HG03066 (cell line): ENCODE results near the gene TNS3.
"Not testable (repeated sequence)": the region's sequence is repeated elsewhere in the genome, so short reads cannot be mapped to it uniquely, and the experiment has no call there.

Source experiments
- ATAC-seq: cut with Tn5 transposase; IDR thresholded peaks from one replicate; pipeline ENCODE4 v1.9.1; 2021; ENCODE audit warnings: low read depth; ENCODE audit not compliant: unreplicated experiment

TNS3 gene

DNA sequence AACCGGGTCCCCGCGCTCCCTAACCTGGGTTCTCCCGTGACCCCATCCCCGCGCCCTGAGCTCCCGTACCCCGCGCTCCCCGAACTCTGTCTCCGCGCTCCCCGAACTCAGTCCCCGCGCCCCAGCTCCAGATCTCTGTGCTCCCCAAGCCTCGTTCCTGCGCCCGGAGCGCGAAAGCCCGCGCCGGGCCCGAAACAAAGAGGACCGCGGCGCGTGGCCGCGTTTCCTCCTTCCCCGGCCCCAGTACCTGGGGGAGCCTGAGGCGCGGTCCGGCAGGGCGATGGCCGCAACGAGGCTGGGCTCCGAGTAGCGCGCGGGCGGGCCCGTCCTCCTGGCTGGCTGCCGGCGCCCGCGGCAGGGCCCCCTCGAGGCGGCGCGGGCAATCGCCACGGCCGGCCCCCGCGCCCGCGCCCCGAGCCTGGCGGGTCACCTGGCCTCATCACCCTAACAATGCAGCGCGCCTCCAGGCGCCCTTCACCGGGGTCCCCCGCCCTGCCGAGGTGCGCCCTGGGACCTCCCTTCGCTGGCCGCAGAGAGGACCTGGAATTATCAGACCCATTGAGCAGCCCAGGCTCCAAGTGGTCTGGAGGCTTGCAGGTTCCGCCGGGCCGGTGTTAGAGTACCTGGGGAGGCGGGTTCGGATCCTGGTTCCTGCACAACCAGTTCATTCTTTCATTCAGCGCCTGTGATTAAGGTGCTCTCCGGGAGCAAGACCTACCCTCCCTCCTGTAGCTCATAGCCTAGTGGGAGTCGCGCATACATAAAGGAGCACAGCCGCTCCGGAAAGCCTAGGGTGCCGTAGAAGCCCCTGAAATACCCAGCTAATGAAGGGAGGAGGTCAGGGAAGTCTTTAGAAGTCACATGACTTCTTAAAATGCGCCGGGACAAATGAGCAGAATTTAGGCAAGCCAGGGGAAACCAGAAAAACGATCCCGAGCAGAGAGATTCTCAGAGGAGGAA is at the start of gene TNS3:
TSS of gene TNS3 (minus strand) at position 308 of the 960 bp plus-strand sequence. CDS start 142,475 bp downstream, outside the sequence.
- no peak for ATAC-seq

GRCh38 chr7:47631711-47632110 is 49.8 kb upstream of the TNS3 start:
- no peak for ATAC-seq

DNA sequence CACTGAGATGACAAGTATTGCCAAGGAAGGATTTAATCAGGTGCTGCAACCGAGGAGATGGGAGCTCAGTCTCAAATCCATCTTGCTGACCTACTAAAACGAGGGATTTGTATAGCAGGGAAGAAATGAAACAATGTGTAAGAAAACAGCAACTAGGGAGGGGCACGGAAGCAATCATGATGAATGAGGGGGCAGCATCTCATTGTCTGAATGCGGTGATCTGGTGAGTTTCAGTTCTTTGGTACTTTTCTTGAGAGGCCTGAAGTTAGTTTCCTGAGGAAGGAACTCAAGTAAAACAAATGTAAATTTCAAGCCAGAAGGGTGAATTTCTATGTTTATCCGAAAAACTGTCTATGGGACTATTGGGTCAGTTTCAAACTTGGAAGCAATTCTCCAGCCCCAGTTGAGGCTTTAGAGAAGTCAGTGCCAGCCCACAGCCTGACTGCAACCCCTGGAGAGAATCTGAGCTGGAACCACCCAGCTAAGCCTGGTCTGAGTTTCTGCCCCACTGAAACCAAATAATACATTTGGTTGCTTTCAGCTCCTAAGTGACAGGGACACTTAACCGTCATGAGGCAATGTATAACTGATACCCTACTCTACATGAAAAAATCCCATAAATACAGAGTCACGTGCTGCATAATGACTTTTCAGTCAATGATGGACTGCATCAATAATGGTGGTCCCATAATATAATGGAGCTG is 45.8 kb upstream of the TNS3 start:
- peak; percentile 70 for ATAC-seq

DNA sequence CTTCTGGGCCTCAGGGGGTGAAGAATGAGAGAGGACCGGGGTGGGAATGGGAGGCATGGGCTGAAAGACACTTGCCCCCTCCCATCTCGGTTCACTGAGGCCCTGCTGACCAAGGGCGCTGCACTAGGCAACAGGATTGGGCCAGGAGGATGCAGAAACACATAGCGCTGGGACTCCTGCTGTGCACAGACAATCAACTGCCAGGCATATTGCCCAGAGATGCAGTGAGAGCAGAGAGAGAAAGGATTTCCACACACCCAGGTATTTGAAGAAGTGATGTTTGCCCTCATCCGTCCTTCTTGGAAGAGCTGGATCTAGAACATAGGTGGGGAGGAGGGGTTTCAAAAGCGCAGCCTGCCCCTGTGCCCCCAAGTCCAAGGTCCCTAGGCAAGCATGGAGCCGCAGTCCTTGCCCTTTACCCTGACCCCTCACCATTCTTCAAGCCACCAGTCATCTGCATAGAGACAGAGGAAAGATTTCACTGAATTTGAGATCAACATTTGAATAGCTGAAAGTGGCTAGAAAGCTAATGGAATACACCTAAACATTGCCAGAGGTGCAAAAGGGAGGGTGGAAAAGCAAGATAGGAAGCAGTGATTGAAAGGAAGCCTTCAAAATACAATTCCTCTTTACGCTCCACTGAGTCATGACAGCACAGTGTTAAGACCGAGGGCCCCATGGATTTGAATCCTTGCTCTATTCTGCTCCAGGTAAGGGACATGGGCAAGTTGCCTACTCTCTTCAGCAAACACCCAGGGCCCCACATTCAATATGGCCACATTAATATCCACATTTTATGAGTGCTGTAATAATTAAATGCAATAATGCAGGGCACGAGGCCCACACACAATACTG is 44.2 kb upstream of the TNS3 start:
- ATAC-seq, result no peak

GRCh38 chr7:47624689-47625088 is 42.8 kb upstream of the TNS3 start:
- no peak for ATAC-seq

DNA sequence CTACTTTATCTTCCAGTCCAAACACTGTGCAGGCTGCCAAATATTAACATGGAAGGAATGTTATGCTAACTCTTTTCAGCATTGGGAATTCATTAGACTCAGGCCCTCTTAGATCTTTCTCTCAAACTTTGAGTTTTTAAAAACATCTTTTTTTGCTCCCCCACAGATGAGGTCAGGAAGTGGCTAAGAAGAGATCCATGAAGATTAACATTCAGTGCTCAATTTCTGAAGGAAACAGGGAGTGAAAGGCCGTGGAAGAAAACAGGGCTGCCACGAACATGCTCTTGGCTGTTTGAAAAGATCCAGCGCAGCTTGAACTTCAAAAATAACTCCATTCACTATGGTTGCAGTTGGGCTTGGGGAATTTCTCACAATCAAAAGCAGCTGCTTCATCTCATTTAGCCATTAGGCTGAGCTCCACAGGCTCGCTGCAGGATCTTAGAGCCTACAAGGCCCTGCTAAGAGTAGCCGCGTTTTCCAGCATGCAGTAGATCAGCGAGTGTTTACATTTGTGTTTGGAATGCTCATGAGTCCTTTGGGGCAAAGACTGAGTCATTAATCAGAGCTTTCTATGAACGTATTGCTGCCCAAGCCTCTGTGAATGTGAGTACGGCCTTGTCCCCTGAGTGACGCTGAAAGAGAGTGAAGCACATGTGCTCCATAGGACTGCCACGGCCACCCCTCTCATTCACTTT is 41.2 kb upstream of the TNS3 start:
- ATAC-seq, result no peak

- ATAC-seq, result no peak
Measured at GRCh38 chr7:47622586-47622945, 40.7 kb upstream of the TNS3 start.

DNA sequence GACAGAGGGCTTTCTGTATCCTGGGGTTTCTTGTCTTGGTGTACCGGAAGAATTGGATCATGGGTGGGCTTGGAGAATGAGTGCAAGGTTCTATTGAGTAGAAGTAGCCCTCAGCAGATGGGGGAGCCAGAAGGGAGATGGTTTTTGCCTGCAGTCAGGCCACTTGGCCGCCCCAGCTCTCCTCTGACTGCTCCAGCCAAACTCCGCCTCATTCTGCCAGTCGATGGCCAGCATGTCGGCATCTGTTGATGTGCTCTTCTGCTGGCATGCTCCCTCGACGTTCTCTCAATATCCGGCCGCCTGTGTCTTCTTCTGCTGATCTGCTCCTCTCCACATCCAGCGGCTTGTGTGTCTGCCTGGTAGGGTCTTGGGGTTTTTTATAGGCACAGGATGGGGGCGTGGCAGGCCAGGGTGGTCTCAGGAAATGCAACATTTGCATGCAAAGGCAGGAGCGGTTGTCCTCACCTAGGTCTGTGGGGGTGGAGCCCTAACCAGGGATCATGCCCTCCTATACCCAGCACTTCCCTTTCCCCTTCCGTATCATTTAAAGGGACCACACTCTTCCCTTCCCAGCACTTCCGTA is 40.2 kb upstream of the TNS3 start:
- ATAC-seq, result no peak

DNA sequence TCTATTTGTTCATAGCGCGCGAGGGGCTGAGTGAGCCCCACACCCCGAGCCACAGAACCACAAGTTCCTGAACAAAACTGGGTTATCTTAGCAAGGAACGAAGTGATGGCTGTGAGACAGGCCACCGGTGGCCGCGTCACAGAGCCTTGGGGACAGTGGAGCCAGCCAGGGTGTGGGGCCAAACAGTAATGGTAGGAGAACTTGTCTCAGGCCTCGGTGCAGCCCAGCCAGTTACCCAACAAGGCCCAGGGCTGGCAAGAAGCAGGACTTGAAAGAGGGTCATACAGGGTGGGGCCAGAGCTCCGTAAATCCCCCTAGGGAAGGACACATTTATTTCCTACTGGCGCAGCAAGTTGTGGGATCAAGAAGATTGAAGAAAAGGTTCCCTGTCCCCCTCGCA is 39.4 kb upstream of the TNS3 start:
- no peak for ATAC-seq

DNA sequence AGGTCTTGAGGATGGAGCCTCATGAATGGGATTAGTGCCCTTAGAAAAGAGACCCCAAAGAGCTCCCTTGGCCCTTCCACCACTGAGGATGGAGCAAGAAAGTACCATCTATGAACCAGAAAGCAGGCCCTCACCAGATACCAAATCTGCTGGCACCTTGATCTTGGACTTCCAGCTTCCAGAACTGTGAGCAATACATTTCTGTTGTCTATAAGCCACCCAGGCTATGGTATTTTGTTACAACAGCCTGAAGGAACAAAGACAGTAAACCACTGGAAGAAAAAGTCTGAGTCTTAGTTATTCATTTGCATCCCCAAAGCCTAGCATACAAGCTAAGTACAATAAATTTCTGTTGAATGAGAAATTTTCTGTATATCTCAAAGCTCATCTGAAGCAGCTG is 37.9 kb upstream of the TNS3 start:
- no peak for ATAC-seq

GRCh38 chr7:47617131-47617530 is 35.2 kb upstream of the TNS3 start:
- ATAC-seq, result no peak

GRCh38 chr7:47614450-47614849 is 32.5 kb upstream of the TNS3 start:
- ATAC-seq, result no peak

- no peak for ATAC-seq
Measured at GRCh38 chr7:47611045-47611511, 29.2 kb upstream of the TNS3 start.

DNA sequence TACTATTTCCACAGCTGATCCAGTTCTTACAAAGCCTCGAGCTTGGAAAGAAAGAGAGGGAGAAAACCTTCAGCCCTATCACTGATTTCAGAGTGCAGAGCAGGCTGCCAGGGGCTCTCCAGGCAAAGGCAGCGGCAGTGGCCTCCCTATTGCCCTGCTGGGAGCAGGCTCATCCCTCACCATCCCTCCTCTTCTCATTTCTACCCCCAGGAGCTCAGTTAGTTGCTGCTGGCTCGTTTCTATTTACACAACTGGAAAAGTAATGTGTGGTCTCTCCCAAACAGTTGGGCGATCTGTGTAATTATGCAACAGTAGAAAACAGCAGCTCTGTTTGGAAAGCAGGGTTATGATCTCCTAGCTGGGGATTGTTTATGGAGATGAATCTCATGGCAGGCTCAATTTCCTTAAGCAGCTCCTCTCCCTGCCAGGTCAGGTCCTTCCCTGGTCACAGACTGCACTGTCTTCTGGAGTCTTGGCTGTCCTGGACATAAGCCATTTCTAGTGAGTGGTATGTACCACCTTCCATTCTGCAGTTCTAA is 28.7 kb upstream of the TNS3 start:
- no peak for ATAC-seq

DNA sequence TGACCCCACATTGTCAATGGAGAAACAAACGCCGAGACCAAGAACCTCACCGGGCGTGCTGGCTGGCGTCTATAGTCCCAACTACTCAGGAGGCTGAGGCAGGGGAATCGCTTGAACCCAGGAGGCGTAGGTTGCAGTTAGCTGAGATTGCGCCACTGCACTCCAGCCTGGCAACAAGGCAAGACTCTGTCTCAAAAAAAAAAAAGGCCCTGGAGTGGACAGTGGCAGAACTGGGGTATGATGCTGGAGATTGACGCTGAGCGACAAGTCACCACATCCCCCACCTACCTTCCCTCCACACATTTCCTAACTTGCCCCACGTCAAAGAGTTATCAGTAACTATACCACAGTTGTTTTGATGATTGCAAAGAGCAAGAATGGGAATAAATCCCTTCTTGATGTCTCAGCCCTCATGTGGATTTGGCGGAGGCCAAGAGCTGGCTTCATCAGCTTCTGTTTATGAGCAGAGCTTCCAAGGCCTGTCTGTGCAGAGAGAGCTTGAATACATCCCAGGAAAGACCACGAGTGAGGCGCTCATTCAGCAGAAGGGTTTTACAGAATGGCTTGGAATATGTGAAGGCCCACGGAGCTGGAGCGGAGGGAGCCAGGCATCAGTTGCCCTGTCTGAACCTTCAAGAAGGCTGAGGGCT is 28.0 kb upstream of the TNS3 start:
- no peak for ATAC-seq

DNA sequence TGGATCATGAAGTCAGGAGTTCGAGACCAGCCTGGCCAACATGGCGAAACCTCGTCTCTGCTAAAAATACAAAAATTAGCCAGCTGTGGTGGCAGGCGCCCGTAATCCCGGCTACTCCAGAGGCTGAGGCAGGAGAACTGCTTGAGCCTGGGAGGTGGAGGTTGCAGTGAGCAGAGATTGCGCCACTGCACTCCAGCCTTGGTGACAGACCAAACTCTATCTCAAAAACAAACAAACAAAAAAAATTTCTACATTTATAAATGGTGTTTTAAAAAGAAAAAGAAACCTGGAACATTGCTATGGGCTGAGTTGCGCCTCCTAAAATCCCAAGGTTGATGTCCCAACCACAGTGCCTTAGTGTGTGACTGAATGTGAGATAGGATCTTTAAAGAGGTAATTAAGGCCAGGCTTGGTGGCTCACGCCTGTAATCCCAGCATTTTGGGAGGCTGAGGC is 24.7 kb upstream of the TNS3 start:
- ATAC-seq, result not testable (repeated sequence)

DNA sequence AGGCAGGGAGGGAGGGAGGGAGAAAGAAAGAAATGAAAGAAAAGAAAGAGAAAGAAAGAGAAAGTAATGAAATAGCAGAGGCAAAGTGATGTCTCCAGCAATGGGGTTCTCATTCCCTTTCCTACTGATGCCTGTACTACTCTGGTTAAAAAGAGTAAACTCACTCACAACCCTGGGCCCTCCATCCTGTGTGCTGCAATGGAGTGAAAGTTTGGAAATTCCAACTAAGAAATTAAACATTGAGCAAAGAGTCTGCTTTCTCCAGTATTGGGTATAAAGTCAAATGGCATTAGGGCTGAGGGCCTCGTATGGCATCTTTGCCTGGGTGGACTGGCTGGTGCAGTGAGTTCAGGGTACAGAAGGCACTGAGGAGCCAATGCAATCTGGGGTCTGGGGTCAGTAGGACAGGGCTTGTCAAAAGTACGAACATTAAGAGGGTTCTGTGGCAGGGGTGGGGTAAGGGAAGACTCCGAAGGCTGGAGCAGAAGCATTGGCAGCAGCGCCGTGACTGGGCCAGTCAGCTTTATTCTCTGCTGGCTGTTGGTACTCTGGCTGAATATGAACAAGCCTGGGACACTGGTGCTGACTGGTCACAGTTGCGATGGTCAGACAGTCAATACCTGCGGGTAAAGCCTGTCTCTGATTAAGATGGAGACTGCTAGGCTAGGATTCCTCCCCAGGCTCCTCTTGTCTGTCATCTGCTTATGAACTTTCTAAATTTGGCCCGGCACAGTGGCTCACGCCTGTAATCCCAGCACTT is 24.1 kb upstream of the TNS3 start:
- ATAC-seq, result no peak

GRCh38 chr7:47604496-47604890 is 22.6 kb upstream of the TNS3 start:
- no peak for ATAC-seq
